OCI-M1 (cell line): ENCODE measurements around the gene KRTAP10-12.
"Not testable (repeated sequence)": the region's sequence is repeated elsewhere in the genome, so short reads cannot be mapped to it uniquely, and the experiment has no call there.

Experiments used
- DNase-seq: peaks from one replicate; lab custom pipeline; 2025; lab: John Stamatoyannopoulos, UW

Gene KRTAP10-12

GRCh38 chr21:44697172-44697810 is at the start of gene KRTAP10-12:
Gene KRTAP10-12, plus strand, starts transcription at chr21:44697172. Its CDS starts 30 bp downstream, at chr21:44697202.
- DNase-seq, result not testable (repeated sequence)

- no peak for DNase-seq
These were observed 49.8 kb upstream of the KRTAP10-12 start for GRCh38 chr21:44647222-44647552.

- no peak for DNase-seq
These were observed 48.2 kb upstream of the KRTAP10-12 start for GRCh38 chr21:44648557-44649311.

- DNase-seq, result no peak
These were observed 47.4 kb upstream of the KRTAP10-12 start for GRCh38 chr21:44649521-44650100.

- no peak for DNase-seq
These were observed 46.6 kb upstream of the KRTAP10-12 start for GRCh38 chr21:44650265-44650972.

GRCh38 chr21:44650973-44651675 is 45.8 kb upstream of the KRTAP10-12 start:
- DNase-seq, result no peak

GRCh38 chr21:44653123-44653522 is 43.8 kb upstream of the KRTAP10-12 start:
- no peak for DNase-seq

- DNase-seq, result no peak
These were observed 43.1 kb upstream of the KRTAP10-12 start for GRCh38 chr21:44653656-44654575.

GRCh38 chr21:44654576-44655175 is 42.3 kb upstream of the KRTAP10-12 start, which contains the start of gene KRTAP12-4:
Gene KRTAP12-4, minus strand, starts transcription at chr21:44654659. Its CDS starts 45 bp downstream, at chr21:44654614.
- DNase-seq, result no peak

- DNase-seq, result no peak
These were observed 40.1 kb upstream of the KRTAP10-12 start for GRCh38 chr21:44656868-44657267.

- no peak for DNase-seq
These were observed 39.1 kb upstream of the KRTAP10-12 start, which contains the start of gene KRTAP12-3 for GRCh38 chr21:44657635-44658540. Gene KRTAP12-3, plus strand, starts transcription at chr21:44657932. Its CDS starts 48 bp downstream, at chr21:44657980.

GRCh38 chr21:44658541-44658910 is 38.4 kb upstream of the KRTAP10-12 start:
- DNase-seq, result no peak

- no peak for DNase-seq
These were observed 37.9 kb upstream of the KRTAP10-12 start for GRCh38 chr21:44658913-44659595.

- not testable (repeated sequence) for DNase-seq
These were observed 35.4 kb upstream of the KRTAP10-12 start for GRCh38 chr21:44661567-44661966.

GRCh38 chr21:44664691-44665090 is 32.3 kb upstream of the KRTAP10-12 start:
- no peak for DNase-seq

GRCh38 chr21:44666401-44667320 is 30.3 kb upstream of the KRTAP10-12 start, which contains the start of gene KRTAP12-2:
Gene KRTAP12-2, minus strand, starts transcription at chr21:44666927. Its CDS starts 41 bp downstream, at chr21:44666886.
- DNase-seq, result no peak

- no peak for DNase-seq
These were observed 29.4 kb upstream of the KRTAP10-12 start for GRCh38 chr21:44667612-44668011.
